HUDEP-2 (cell line): ENCODE data around the gene KCNN4.

ENCODE experiments used
- DNase-seq, 76 experiments: peaks; one replicate each; lab custom pipeline; 2025; ENCODE audit not compliant: unreplicated experiment in 76 of 76; lab: John Stamatoyannopoulos, UW

The KCNN4 gene

GRCh38 chr19:43752287-43752875 is 28.4 kb downstream of the KCNN4 start:
- no peak for DNase-seq

GRCh38 chr19:43751466-43752220 is 29.1 kb downstream of the KCNN4 start:
- DNase-seq: no peak

- no peak for DNase-seq
These were observed 30.9 kb downstream of the KCNN4 start for GRCh38 chr19:43749898-43750297.

DNA sequence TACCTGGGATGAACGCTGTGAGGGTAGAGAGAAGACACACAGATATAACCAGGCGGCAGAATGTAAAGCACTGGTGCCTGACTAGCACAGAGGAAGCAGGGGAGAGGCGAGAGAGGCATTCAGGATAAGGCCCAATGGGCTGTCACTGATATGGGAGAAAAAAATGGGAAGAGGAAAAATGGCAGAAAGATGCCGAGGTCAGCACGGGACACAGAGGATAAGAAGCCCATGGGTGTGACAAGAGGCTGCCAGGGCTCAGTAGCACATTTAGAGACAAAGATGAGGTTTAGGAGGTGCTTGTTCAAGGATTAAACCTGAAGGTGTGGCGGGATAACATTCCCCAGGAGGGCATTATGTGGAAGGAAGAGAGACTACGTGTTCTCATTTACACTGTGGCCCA is 31.6 kb downstream of the KCNN4 start:
- DNase-seq: no peak

DNA sequence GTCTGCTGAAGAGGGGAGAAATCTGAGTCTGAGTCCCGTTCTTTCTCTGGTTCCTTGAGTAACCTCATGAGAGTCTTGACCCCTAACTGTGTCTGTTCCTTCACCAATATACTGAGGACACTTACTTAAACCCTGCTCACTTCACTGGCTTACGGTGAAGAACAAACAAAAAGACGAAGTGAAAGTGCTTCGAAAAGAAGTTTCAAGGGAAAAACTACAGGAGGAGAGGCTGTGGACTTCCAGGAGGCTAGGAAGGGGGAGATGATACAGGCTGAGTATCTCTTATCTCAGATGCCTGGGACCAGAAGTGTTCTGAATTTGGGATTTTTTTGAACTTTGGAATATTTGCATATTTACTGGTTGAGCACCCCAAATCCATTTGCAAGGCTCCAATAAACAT is 32.1 kb downstream of the KCNN4 start:
- DNase-seq: no peak

- no peak for DNase-seq
These were observed 32.6 kb downstream of the KCNN4 start for GRCh38 chr19:43748205-43748594.

DNA sequence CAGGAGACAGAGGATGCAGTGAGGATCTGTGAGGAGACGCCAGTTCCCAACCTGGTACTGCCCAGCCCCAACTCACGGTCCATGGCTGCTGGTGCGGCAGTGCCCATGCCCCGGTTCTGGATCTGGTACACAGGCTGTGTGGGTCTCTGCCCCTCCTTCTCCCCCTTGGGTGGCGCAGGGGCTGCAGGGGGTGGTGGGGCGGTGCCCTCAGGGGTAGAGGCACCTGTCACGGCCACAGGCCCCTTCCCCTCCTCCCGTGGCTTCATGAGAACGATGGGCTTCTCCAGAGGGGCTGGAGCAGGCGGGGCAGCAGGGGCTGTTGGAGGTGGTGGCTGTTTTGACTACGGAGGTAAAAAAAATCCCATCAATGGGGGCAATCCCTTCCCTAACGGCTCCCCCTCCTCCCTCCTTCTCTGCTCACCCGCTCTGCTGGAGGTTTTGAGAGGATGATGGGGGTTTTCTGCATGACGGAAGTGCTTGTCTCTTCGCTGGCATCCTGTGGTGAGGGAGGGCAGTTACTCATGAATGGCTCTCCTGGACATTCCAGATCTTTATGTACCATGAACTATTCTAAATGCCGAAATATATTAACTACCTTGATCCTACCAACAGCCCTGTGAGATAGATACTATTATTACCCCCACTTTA is 33.1 kb downstream of the KCNN4 start:
- DNase-seq: no peak

GRCh38 chr19:43743059-43743458 is 37.7 kb downstream of the KCNN4 start:
- peak in 34 of 76 experiments; percentile 3 to 71 (median 40) for DNase-seq

- peak in 74 of 76 experiments; percentile 37 to 90 (median 74) for DNase-seq
These were observed 39.5 kb downstream of the KCNN4 start for GRCh38 chr19:43741075-43741825.

- DNase-seq: peak in 1 of 76 experiments; percentile 15
These were observed 41.1 kb downstream of the KCNN4 start for GRCh38 chr19:43739439-43740235.

- peak in 72 of 76 experiments; percentile 33 to 89 (median 68) for DNase-seq
These were observed 42.0 kb downstream of the KCNN4 start for GRCh38 chr19:43738780-43739211.

- DNase-seq: no peak
These were observed 44.8 kb downstream of the KCNN4 start for GRCh38 chr19:43735957-43736356.

- DNase-seq: no peak
These were observed 45.8 kb downstream of the KCNN4 start for GRCh38 chr19:43735013-43735412.

DNA sequence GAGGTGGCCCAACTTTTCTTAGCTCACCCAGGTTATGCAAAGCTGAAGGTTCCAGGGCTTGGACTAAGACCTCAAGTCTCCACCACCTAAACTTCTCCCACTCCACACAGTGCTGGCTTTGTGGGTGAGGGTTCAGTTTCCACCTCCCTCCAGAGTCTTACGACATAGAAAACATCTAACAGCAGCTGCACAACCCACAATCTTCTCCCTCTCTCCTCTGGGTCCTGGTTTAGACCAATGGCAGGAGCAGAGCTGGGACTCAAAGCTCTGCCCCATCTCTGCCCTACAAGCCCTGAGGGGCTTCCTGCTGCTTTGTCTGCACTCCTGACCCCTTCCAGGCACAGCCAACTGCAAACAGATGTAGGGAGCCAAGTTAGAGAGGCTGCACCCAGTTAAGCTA is 48.9 kb downstream of the KCNN4 start:
- DNase-seq: no peak

GRCh38 chr19:43731346-43731745 is 49.4 kb downstream of the KCNN4 start:
- DNase-seq: no peak

DNA sequence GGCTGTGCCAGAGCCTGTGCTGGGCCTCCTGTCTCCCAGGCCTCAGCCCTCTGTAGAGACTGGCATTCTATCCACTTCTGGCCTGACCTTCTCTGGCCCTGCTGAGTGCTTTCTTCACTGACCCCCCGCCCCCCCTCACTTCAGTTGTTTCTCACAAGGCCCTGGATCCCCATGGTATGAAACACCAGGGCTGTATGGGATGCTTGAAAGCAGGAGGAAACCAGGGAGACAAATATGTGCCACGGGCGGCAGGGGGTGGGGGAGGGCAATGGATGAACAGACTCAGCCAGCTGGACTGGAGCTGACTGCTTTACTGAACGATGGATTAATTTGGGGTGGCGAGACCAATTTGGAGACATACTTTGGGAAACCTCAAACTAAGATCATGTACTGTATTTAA is 50.9 kb downstream of the KCNN4 start:
- no peak for DNase-seq

DNA sequence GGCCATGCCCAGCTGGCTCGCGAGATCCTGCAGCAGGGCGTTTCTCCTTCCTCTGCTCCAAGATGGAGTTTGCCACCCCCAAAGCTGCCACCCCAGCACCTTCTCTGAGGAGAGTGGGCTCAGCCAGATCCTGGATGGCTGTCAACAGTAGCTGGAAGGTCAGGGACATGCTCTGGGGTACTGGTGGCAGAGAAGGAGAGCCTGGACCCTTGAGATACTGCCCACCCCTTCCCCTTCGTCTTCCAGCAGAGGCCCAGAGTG is 53.2 kb downstream of the KCNN4 start:
- DNase-seq: no peak

DNA sequence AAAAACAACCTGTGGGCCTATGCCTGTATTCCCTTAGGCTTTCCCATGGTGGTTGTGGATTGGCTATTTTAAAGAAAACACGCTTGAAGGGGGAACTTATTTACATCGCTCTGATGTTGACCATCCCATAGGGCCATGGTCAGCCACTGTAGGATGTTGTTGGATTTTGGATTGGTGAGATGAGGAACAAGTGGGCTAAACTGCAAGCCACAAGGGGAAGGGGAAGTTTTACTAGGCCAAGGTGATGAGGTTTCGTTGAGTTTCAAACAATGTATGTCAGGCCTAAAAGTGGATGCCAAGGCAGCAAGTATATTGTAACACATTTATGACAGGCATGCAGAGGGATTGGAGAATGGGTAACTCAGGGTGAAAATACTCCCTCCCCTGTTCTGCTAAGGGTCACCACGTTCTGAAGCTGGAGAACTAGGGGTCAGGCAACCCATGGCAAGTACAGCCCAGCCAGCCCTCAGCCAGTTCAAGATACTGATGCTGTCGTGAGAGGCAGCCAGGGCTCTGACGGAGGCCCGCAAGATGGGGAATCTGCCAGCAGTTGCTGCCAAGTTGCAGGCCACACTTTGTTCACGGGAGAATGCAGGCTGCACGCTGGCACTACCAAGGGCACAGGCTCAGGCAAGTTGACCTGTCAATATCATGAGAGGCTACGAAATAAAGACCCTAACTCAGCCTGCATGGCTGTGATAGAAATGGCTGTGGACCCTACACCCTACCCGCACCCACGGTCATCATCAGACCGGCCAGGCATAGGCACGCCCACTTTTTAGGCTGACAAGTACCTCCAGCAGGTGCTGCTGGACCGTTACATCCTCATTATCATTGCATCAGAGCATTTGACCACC is 53.8 kb downstream of the KCNN4 start:
- peak in 9 of 76 experiments; percentile 3 to 37 (median 13) for DNase-seq

GRCh38 chr19:43725468-43725867 is 55.3 kb downstream of the KCNN4 start:
- no peak for DNase-seq

DNA sequence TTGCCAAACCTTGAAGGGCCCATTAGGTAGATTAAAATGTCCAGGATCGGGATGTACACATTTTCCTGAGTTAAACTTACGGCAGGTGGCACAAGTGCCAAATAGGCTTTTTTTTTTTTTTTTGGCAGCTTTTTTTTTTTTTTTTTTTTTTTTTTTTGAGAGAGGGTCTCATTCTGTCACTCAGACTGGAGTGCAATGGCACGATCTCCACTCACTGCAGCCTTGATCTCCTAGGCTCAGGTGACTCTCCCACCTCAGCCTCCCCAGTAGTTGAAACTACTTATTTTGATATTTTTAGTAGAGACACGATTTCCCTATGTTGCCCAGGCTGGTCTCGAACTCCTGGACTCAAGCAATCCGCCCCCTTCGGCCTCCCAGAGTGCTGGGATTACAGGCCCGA is 55.9 kb downstream of the KCNN4 start:
- DNase-seq: no peak
